ENCODE data around the gene ZNF500. TPM values are rescaled to one million over a fixed set of nuclear protein-coding genes. Genes with fewer than 3 reads are reported as not detected.

The ZNF500 gene
- total RNA-seq: 10 to 100 TPM in 1 of 2 experiments, 1 to 10 TPM in 1; 8.9 to 11.2 TPM

DNA sequence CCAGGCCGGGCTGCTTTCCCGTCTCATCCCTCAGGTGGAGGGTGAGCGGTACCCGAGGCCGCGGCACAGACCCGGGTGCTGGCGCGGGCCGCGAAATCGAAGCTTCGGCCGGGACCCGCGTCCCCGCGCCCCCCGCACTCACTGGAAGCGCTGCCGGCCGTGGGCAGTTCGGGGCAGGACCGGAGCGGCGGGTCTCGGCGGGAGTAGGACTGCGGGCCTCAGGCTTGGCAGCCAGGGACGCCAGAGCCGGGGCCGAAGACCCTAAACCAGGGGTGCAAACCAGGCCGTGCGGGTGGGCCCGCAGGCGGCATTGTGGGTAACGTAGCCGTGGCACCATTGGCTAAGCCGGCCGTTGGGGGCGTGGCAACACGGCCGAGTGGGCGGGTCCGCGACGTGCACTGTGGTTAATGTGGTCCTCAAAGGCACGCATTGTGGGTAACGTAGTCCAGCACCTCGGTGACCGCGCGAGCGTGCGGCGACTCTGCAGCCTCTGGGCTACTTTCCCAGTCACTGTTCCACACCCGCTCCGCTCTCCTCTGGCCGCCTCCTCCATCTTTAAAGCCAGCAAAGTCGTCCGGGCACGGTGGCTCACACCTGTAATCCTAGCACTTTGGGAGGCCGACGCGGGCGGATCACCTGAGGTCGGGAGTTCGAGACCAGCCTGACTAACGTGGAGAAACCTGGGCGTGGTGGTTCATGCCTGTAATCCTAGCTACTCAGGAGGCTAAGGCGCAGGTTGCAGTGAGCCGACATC, at the start of gene ZNF500:
ZNF500 (minus strand) TSS at position 288 of the 754 bp plus-strand sequence. CDS start 1,184 bp downstream, outside the sequence.
- Mint-ChIP-seq H3K27ac (peak within 1 kb of the TSS; percentile 93), H3K4me1 (ENCODE audit: low read depth) (peaks cover 35% of the 10 kb centered on the region), H3K27me3 (ENCODE audit: low read depth) (no peaks in the 10 kb centered on the region), H3K36me3 (ENCODE audit: low read depth) (peaks cover 7% of the 10 kb centered on the region), H3K9me3 (no peaks in the 10 kb centered on the region), H3K4me3 (peak within 1 kb of the TSS; percentile 93)
- CTCF ChIA-PET: interaction anchor here (0.6 to 1.0 kb wide), 3 partner anchors 32 to 116 kb away, joined by 3 read pairs; partner anchors contain the start of gene DNAAF8
- peak; percentile 98 for DNase-seq
- intact Hi-C loops (cut with micrococcal nuclease): loop anchor here (1.0 to 5.0 kb wide), 5 partner anchors 33 to 495 kb away; partner anchors contain the start of genes ANKS3, DNAAF8, EEF2KMT and HMOX2

DNA sequence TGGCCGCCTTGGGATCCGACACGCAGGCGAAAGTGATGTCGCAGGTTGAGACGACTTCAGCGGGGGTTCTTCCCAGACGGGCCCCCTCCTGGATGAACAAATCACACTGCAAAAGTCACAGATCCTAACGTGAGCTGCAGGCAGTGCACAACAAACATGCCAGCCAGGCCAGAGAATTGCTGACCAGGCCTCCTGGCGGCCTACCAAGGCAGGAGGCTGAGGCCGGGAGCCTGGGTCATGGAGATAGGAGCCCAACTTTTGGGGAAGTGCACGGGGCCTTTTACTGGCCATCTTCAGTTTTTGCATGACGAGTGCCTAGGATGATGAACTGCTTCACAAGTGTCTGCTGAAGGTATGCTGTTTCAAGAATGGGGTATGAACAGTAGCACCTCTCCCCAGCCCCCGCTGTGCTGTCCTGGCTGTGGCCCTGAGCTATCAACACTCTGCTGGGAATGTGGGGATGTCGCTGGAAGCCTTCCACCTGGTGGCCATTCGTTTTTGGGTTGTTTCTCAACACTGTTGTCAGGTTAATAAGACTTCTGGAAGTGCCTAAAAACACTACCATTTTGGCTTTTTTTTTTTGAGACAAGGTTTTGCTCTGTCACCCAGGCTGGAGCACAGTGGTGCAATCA, 47.7 kb upstream of the ZNF500 start:
- no peaks in the 10 kb centered on the region for H3K9me3 Mint-ChIP-seq
- intact Hi-C loops (cut with micrococcal nuclease): no loop called here
- no peak overlapping the region for H3K27ac Mint-ChIP-seq
- no peaks in the 10 kb centered on the region for H3K27me3 Mint-ChIP-seq (ENCODE audit: low read depth)
- no peak for DNase-seq
- H3K36me3 Mint-ChIP-seq (ENCODE audit: low read depth): peaks cover 25% of the 10 kb centered on the region
- no peaks in the 10 kb centered on the region for H3K4me1 Mint-ChIP-seq (ENCODE audit: low read depth)
- no peak overlapping the region for H3K4me3 Mint-ChIP-seq
- CTCF ChIA-PET: interaction anchor here (1.0 kb wide), 1 partner anchor 12 kb away, joined by 3 read pairs; no protein-coding TSS in a partner anchor

DNA sequence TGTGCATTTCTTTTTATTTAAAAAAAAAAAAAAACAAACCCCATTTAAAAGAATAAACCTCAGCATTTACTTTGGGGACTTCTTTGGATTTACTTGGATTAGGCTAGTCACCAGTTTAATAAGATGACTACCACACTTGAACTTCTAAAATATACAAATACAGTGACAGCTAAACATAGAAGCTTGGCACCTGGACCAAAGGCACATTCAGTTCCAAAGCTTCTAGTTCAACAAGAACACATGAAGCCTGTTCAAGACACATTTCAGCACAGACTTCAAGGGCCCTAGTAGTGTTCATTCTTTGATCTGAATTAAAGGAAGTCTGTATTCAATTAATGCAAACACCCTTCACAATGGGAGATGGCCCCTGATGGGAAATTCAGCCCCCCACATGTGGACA, 47.1 kb upstream of the ZNF500 start:
- Mint-ChIP-seq H3K4me1 (ENCODE audit: low read depth) (no peaks in the 10 kb centered on the region), H3K4me3 (no peak overlapping the region), H3K9me3 (no peaks in the 10 kb centered on the region), H3K27me3 (ENCODE audit: low read depth) (no peaks in the 10 kb centered on the region), H3K36me3 (ENCODE audit: low read depth) (peaks cover 25% of the 10 kb centered on the region), H3K27ac (no peak overlapping the region)
- CTCF ChIA-PET: no interaction called here
- DNase-seq: no peak
- intact Hi-C loops (cut with micrococcal nuclease): no loop called here

GRCh38 chr16:4813251-4814003, 46.5 kb upstream of the ZNF500 start:
- intact Hi-C loops (cut with micrococcal nuclease): no loop called here
- Mint-ChIP-seq H3K36me3 (ENCODE audit: low read depth) (peaks cover 24% of the 10 kb centered on the region), H3K4me1 (ENCODE audit: low read depth) (no peaks in the 10 kb centered on the region), H3K27ac (no peak overlapping the region), H3K9me3 (no peaks in the 10 kb centered on the region), H3K27me3 (ENCODE audit: low read depth) (no peaks in the 10 kb centered on the region), H3K4me3 (no peak overlapping the region)
- DNase-seq: no peak
- CTCF ChIA-PET: interaction anchor here (0.7 kb wide), 1 partner anchor 135 kb away, joined by 4 read pairs; no protein-coding TSS in a partner anchor

DNA sequence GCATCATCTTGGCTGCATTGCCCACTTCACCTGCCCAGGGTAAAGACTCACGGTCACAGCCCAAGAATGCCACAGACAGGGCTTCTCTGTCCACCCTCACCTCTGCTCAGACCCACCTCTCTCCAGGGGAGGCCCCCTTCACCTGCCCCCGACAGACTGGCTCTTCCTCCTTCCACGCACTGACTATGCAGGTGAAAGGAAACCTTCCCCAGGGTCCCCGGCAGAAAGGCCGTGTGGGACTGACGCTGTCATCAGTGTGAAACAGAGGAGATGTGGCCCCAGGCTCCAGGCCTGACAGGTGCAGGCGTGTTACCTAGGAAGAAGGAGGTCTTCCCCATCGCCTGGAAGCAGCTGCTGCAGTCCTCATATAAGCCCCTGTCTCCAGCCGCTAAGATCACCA, 44.8 kb upstream of the ZNF500 start:
- Mint-ChIP-seq H3K36me3 (ENCODE audit: low read depth) (peaks cover 24% of the 10 kb centered on the region), H3K27ac (no peak overlapping the region), H3K9me3 (no peaks in the 10 kb centered on the region), H3K27me3 (ENCODE audit: low read depth) (no peaks in the 10 kb centered on the region), H3K4me3 (no peak overlapping the region), H3K4me1 (ENCODE audit: low read depth) (no peaks in the 10 kb centered on the region)
- intact Hi-C loops (cut with micrococcal nuclease): no loop called here
- CTCF ChIA-PET: no interaction called here
- no peak for DNase-seq

GRCh38 chr16:4811242-4811641, 44.3 kb upstream of the ZNF500 start:
- Mint-ChIP-seq H3K27me3 (ENCODE audit: low read depth) (no peaks in the 10 kb centered on the region), H3K4me3 (no peak overlapping the region), H3K27ac (no peak overlapping the region), H3K36me3 (ENCODE audit: low read depth) (peaks cover 23% of the 10 kb centered on the region), H3K4me1 (ENCODE audit: low read depth) (no peaks in the 10 kb centered on the region), H3K9me3 (no peaks in the 10 kb centered on the region)
- intact Hi-C loops (cut with micrococcal nuclease): no loop called here
- DNase-seq: no peak
- CTCF ChIA-PET: no interaction called here

GRCh38 chr16:4806280-4806679, 39.3 kb upstream of the ZNF500 start:
- Mint-ChIP-seq H3K9me3 (no peaks in the 10 kb centered on the region), H3K27ac (no peak overlapping the region), H3K4me3 (no peak overlapping the region), H3K4me1 (ENCODE audit: low read depth) (peaks cover 7% of the 10 kb centered on the region), H3K27me3 (ENCODE audit: low read depth) (no peaks in the 10 kb centered on the region), H3K36me3 (ENCODE audit: low read depth) (peaks cover 13% of the 10 kb centered on the region)
- no peak for DNase-seq
- CTCF ChIA-PET: interaction anchor here (0.6 to 1.0 kb wide), 2 partner anchors 10 to 91 kb away, joined by 3 to 4 read pairs; no protein-coding TSS in a partner anchor
- intact Hi-C loops (cut with micrococcal nuclease): no loop called here

- no peak overlapping the region for H3K4me3 Mint-ChIP-seq
- CTCF ChIA-PET: interaction anchor here (1.0 kb wide), 1 partner anchor 11 kb away, joined by 4 read pairs; no protein-coding TSS in a partner anchor
- H3K4me1 Mint-ChIP-seq (ENCODE audit: low read depth): peaks cover 9% of the 10 kb centered on the region
- intact Hi-C loops (cut with micrococcal nuclease): no loop called here
- H3K27me3 Mint-ChIP-seq (ENCODE audit: low read depth): no peaks in the 10 kb centered on the region
- H3K36me3 Mint-ChIP-seq (ENCODE audit: low read depth): peaks cover 13% of the 10 kb centered on the region
- no peaks in the 10 kb centered on the region for H3K9me3 Mint-ChIP-seq
- no peak for DNase-seq
- no peak overlapping the region for H3K27ac Mint-ChIP-seq
Measured at GRCh38 chr16:4805231-4805630, 38.3 kb upstream of the ZNF500 start.

DNA sequence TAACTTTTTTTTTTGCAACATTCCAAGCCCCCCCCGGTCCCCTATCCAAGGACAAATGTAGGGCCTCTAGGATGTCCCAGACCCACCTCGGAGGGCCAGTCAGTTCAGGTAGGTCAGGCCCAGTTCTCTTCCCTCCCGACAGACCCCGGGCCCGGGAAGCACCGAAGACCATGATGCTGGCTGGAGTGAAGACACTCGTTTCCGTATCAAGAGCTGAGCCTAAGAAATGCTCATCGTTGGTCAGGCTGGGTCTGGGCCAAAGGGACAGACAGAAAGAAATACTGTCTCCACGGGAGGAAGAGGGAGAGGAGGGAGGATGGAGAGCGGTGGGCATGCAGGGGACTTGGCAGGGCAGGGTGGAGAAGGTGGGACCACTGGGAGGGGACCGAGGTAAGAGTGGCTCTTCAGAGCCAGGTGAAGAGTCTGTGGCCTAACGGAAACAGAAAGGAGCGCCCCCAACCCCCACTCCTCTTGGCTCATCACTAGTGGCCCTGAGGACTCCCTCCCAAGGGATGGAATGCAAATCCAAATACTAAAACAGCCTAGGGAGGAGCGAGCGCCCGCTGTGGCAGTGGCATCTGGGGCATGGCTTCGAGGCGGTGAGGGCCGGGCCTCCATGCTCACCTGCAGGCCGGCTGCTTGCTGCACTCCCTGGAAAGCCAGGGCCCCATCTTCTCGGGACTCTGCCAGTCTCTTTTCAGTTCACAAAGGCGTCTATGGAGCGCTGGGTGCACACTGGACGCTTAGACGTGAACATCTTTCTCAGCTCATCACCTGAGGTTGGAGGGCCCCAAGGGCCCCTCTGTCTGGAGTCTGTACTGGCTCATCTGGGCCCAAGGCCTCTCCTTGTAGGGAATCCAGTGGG, 37.2 kb upstream of the ZNF500 start:
- peaks cover 13% of the 10 kb centered on the region for H3K36me3 Mint-ChIP-seq (ENCODE audit: low read depth)
- CTCF ChIA-PET: interaction anchor here (1.2 kb wide), 1 partner anchor 11 kb away, joined by 3 read pairs; no protein-coding TSS in a partner anchor
- no peaks in the 10 kb centered on the region for H3K27me3 Mint-ChIP-seq (ENCODE audit: low read depth)
- no peaks in the 10 kb centered on the region for H3K9me3 Mint-ChIP-seq
- intact Hi-C loops (cut with micrococcal nuclease): loop anchor here (2.0 kb wide), 1 partner anchor 187 kb away; no protein-coding TSS in a partner anchor
- H3K27ac Mint-ChIP-seq: no peak overlapping the region
- H3K4me1 Mint-ChIP-seq (ENCODE audit: low read depth): peaks cover 9% of the 10 kb centered on the region
- H3K4me3 Mint-ChIP-seq: peak overlapping the region; percentile 36
- no peak for DNase-seq

DNA sequence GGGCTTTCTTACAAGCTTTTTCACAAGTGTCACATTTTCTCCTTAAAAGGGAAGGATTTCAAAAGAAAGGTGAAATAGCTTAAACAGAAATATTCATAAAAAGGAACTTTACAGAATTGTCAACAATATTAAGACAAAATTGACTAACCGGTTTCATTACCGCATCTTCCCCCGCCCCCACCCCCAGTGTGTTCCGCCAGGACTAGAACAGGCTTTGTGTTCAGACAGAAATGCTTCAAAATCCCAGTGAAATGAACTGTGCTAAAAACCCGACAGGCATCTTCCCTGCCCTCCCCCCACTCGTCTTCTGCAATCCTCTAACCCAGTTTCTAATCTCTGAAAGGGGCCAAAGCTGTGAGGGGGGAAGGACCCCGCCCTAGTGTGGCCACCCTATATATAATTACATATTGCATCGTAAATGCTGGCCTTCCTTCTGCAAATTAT, 36.5 kb upstream of the ZNF500 start:
- H3K4me1 Mint-ChIP-seq (ENCODE audit: low read depth): peaks cover 9% of the 10 kb centered on the region
- H3K4me3 Mint-ChIP-seq: peak overlapping the region; percentile 77
- H3K9me3 Mint-ChIP-seq: no peaks in the 10 kb centered on the region
- DNase-seq: no peak
- no peak overlapping the region for H3K27ac Mint-ChIP-seq
- H3K27me3 Mint-ChIP-seq (ENCODE audit: low read depth): no peaks in the 10 kb centered on the region
- H3K36me3 Mint-ChIP-seq (ENCODE audit: low read depth): peaks cover 9% of the 10 kb centered on the region
- CTCF ChIA-PET: interaction anchor here (0.6 to 1.2 kb wide), 2 partner anchors 12 to 366 kb away, joined by 3 to 5 read pairs; no protein-coding TSS in a partner anchor
- intact Hi-C loops (cut with micrococcal nuclease): loop anchor here (2.0 kb wide), 1 partner anchor 187 kb away; no protein-coding TSS in a partner anchor

DNA sequence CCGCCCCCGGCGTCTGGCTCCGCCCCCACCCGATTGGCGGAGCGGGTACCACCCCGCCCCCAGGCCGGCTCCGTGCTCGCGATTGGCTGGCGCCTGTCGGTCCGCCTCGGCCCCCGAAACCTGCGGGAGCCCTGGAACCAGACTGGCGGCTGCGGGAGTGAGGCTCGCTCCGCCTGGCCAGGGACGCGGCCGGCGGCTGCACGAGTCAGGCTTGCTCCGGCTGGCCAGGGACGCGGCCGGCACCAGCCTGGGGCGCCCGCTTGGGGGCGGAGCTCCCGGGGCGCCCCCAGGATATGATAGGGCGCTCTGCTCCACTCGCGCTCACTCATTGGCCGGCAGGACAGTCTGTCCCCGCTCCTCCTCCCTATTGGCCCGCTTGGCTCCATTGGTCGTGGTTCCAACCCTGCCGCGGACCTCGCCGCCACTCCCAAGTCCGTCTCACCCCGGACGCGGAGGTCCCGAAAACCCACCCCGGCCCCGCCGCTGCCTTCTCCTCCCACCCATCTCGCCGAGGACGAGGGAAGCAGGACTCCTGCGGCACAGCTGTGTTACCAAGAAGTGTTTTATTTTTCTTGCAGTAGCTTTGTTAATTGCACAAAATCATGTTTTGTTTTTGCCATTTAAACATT, 35.8 kb upstream of the ZNF500 start:
- Mint-ChIP-seq H3K4me3 (peak overlapping the region; percentile 77), H3K27me3 (ENCODE audit: low read depth) (no peaks in the 10 kb centered on the region), H3K4me1 (ENCODE audit: low read depth) (peaks cover 9% of the 10 kb centered on the region), H3K9me3 (no peaks in the 10 kb centered on the region), H3K27ac (no peak overlapping the region), H3K36me3 (ENCODE audit: low read depth) (peaks cover 9% of the 10 kb centered on the region)
- CTCF ChIA-PET: interaction anchor here (0.6 to 1.5 kb wide), 3 partner anchors 13 to 365 kb away, joined by 3 to 5 read pairs (median 3); no protein-coding TSS in a partner anchor
- peak; percentile 87 for DNase-seq
- intact Hi-C loops (cut with micrococcal nuclease): loop anchor here (1.0 to 2.0 kb wide), 6 partner anchors 34 to 264 kb away; partner anchors contain the start of genes ANKS3, CDIP1, DNAAF8 and GLYR1
